Neural cell (in vitro differentiated cells): ENCODE results near the gene RPL36A.

Source experiments
- CTCF ChIP-seq: fragments of 450-650 bp; IDR thresholded peaks from 2 replicates; pipeline ENCODE4 v1.5.1; 2014; ENCODE audit warnings: antibody characterized with exemption, mild to moderate bottlenecking, moderate library complexity; ENCODE audit not compliant: poor library complexity, severe bottlenecking
- EP300 ChIP-seq: fragments of 450-650 bp; conservative IDR thresholded peaks from 2 replicates; pipeline ENCODE4 v1.6.1; 2014; ENCODE audit warnings: antibody characterized with exemption, mild to moderate bottlenecking, moderate library complexity; ENCODE audit not compliant: poor library complexity, severe bottlenecking
- EZH2 ChIP-seq: fragments of 200-600, 300-800 bp; shearing (Covaris generic), sonication (generic); IDR thresholded peaks from 2 replicates; pipeline ENCODE4 v1.6.1; 2014; ENCODE audit warnings: antibody characterized with exemption, low read length, borderline replicate concordance, mild to moderate bottlenecking; ENCODE audit not compliant: insufficient read depth, poor library complexity, severe bottlenecking
- MXI1 ChIP-seq: fragments of 450-650 bp; conservative IDR thresholded peaks from 2 replicates; pipeline ENCODE4 v1.6.1; 2014; ENCODE audit warnings: antibody characterized with exemption, mild to moderate bottlenecking; ENCODE audit not compliant: poor library complexity, severe bottlenecking
- POLR2AphosphoS5 ChIP-seq: IDR thresholded peaks from 2 replicates; pipeline ENCODE4 v1.6.1; 2012
- RAD21 ChIP-seq: fragments of 450-650 bp; conservative IDR thresholded peaks from 2 replicates; pipeline ENCODE4 v1.6.1; 2014; ENCODE audit warnings: antibody characterized with exemption, mild to moderate bottlenecking, moderate library complexity
- REST ChIP-seq: IDR thresholded peaks from 2 replicates; pipeline ENCODE4 v1.6.1; 2012; ENCODE audit warnings: borderline replicate concordance
- TAF1 ChIP-seq: IDR thresholded peaks from 2 replicates; pipeline ENCODE4 v1.6.1; 2012; ENCODE audit warnings: low read depth

DNA sequence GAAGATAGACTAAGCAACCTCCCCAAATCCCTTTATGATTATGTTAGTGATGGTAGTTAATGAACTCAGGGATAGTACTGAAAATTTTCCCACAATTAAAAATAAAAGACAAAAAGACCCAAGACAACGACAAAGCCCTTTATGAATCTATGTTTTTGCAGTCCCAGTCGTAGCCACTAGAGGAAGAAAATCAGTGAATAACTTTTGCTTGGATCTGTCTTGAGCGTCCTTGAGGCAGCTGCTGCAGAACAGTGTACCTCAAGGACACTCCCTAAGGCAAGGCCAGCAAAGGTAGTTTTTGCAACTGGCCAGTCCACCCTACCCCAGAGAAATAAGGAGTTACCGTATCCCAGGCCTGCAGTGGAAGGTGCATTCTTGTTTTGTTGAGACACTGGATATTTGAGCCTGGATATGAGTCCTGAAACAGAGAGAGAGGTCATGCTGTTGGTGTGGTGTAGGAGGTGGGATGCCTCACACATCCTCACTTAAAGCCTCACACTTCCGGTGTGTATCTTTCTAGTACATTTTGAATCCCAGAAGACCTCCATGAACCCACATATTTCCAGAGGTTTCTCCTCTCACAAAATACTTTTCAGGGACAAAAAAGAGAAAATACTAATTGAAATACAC, 33.5 kb upstream of the RPL36A start:
- TF ChIP-seq RAD21 (no peak), EP300 (no peak), EZH2 (no peak), CTCF (no peak), POLR2AphosphoS5 (no peak), REST (no peak), TAF1 (no peak), MXI1 (no peak)
